HTR-8/SVneo (cell line): Measurements from ENCODE around the gene ZNF710.
"Not testable (repeated sequence)": the region's sequence is repeated elsewhere in the genome, so short reads cannot be mapped to it uniquely, and the experiment has no call there.

Experiments
- DNase-seq: peaks from one replicate; pipeline ENCODE4 v3.0.0; 2011; ENCODE audit warnings: low spot score, mixed read lengths; ENCODE audit not compliant: insufficient read length
- FAIRE-seq: peaks from 2 replicates; lab custom pipeline; 2011; peaks lifted over from hg19 to GRCh38; lab: Jason Lieb, UNC

Gene ZNF710

GRCh38 chr15:90095521-90095959 is 94.4 kb downstream of the ZNF710 start:
- no peak for FAIRE-seq
- DNase-seq = no peak

- DNase-seq = no peak
- no peak for FAIRE-seq
These were observed 96.4 kb downstream of the ZNF710 start for GRCh38 chr15:90097475-90097874.

- no peak for DNase-seq
- FAIRE-seq = no peak
These were observed 98.1 kb downstream of the ZNF710 start for GRCh38 chr15:90099072-90099867.

GRCh38 chr15:90099868-90100831 is 99.0 kb downstream of the ZNF710 start:
- FAIRE-seq (no peak), DNase-seq (no peak)

GRCh38 chr15:90101130-90101968 is 100.2 kb downstream of the ZNF710 start:
- no peak for FAIRE-seq
- DNase-seq = no peak

- DNase-seq = peak; percentile 88
- FAIRE-seq = peak; percentile 59
These were observed 101.1 kb downstream of the ZNF710 start, which contains the start of gene IDH2 for GRCh38 chr15:90101969-90102890. IDH2 (minus strand) TSS chr15:90102468; CDS start chr15:90102390, 78 bp downstream.

GRCh38 chr15:90103701-90104329 is 102.7 kb downstream of the ZNF710 start:
- DNase-seq (no peak), FAIRE-seq (no peak)

GRCh38 chr15:90104551-90104950 is 103.4 kb downstream of the ZNF710 start:
- no peak for DNase-seq
- FAIRE-seq = no peak

GRCh38 chr15:90105521-90105920 is 104.4 kb downstream of the ZNF710 start:
- DNase-seq (no peak), FAIRE-seq (no peak)

GRCh38 chr15:90106522-90107117 is 105.5 kb downstream of the ZNF710 start:
- DNase-seq (peak; percentile 90), FAIRE-seq (no peak)

- FAIRE-seq, DNase-seq: not testable (repeated sequence)
These were observed 106.9 kb downstream of the ZNF710 start for GRCh38 chr15:90108038-90108437.

- FAIRE-seq, DNase-seq: not testable (repeated sequence)
These were observed 108.1 kb downstream of the ZNF710 start for GRCh38 chr15:90109163-90109751.

GRCh38 chr15:90113166-90113565 is 112.0 kb downstream of the ZNF710 start:
- FAIRE-seq (no peak), DNase-seq (no peak)

- FAIRE-seq (no peak), DNase-seq (no peak)
These were observed 113.4 kb downstream of the ZNF710 start for GRCh38 chr15:90114451-90114901.

GRCh38 chr15:90115783-90116182 is 114.7 kb downstream of the ZNF710 start:
- FAIRE-seq = no peak
- no peak for DNase-seq

GRCh38 chr15:90119367-90119766 is 118.2 kb downstream of the ZNF710 start:
- FAIRE-seq (no peak), DNase-seq (no peak)

- no peak for DNase-seq
- no peak for FAIRE-seq
These were observed 120.0 kb downstream of the ZNF710 start for GRCh38 chr15:90121086-90121485.

- no peak for FAIRE-seq
- DNase-seq = no peak
These were observed 123.4 kb downstream of the ZNF710 start for GRCh38 chr15:90124507-90124906.
